Esophagus squamous epithelium (tissue), 4 donors: ENCODE data around the gene LRRC51.

Experiments
- POLR2A ChIP-seq, 4 donors: fragments of 450-650 bp; IDR thresholded peaks; one replicate each; pipeline ENCODE4 v1.6.1; 2017; ENCODE audit warnings: antibody characterized with exemption in 4 of 4, mild to moderate bottlenecking in 4 of 4, moderate library complexity in 3 of 4
- TF ChIP-seq, protein P1 (sequence below), 6 experiments: fragments of 450-650 bp in 4 of 6; fragments of 200-600 bp in 2 of 6; sonication (generic) in 2 of 6; IDR thresholded peaks; one replicate each; pipeline ENCODE4 v1.5.1; 2016 to 2019; ENCODE audit warnings: antibody characterized with exemption in 6 of 6, mild to moderate bottlenecking in 4 of 6, moderate library complexity in 4 of 6

DNA sequence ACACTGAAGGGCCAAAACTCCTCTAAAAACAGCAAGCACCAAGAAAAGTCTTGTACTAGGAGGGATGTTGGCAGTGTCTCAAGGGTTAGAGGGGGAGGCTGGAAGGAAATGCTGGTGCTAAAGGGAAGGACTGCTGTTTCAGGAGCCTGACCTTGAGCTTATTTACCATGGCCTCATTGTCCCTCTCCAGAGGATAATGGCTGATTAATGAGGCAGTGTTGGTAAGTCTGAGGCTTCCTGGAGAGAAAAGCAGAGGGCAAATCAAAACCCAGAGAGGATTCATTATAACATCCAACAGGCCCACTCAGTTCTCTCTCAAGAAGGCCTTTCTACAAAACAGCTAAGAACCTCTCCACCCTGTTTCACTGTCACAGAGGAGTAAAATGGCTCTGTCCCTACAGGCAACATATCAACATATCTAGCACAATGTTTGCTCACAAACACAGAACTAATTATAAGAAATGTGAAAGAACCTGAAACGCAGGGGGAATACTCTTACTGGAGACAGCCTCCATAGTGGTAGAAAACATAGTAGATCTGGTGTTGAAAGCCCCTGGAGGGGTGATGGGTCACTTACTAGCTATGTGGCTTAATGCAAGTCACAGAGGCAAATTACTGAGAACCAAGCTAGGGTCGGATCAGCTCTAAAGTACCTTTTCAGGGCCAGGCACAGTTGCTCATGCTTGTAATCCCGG lies 31.7 kb upstream of the LRRC51 start:
- TF ChIP-seq, protein P1, sequence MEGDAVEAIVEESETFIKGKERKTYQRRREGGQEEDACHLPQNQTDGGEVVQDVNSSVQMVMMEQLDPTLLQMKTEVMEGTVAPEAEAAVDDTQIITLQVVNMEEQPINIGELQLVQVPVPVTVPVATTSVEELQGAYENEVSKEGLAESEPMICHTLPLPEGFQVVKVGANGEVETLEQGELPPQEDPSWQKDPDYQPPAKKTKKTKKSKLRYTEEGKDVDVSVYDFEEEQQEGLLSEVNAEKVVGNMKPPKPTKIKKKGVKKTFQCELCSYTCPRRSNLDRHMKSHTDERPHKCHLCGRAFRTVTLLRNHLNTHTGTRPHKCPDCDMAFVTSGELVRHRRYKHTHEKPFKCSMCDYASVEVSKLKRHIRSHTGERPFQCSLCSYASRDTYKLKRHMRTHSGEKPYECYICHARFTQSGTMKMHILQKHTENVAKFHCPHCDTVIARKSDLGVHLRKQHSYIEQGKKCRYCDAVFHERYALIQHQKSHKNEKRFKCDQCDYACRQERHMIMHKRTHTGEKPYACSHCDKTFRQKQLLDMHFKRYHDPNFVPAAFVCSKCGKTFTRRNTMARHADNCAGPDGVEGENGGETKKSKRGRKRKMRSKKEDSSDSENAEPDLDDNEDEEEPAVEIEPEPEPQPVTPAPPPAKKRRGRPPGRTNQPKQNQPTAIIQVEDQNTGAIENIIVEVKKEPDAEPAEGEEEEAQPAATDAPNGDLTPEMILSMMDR (IDR thresholded peaks at IDR 0.05) = no peak
- no peak for TF ChIP-seq POLR2A (IDR thresholded peaks at IDR 0.05)
